GM12878 (cell line): ENCODE data around the gene DCAF12L2. TPM values are rescaled to one million over a fixed set of nuclear protein-coding genes. Genes with fewer than 3 reads are reported as not detected.

Source experiments
- ATAC-seq: fragments of 200-7000 bp; cut with Tn5 transposase; 3 replicates; pipeline ENCODE4 v1.9.1; 2020; ENCODE audit warnings: mild to moderate bottlenecking, moderate library complexity
- BruUV-seq: library from RNA; stranded (reverse); fragments of 400-500 nt; replicated peaks from 2 replicates; lab custom pipeline; 2021; lab: Mats Ljungman, UMichigan
- CTCF ChIA-PET: fragments of 300-600 bp; sonication (Branson Sonifier 250); formaldehyde crosslinking; extraction: SDS; loops from one replicate; lab custom pipeline; 2021; ENCODE audit warnings: inconsistent platforms; lab: Yijun Ruan, JAX
- POLR2A ChIA-PET: fragments of 350-600 bp; formaldehyde crosslinking; extraction: SDS; loops from one replicate; lab custom pipeline; 2021; ENCODE audit warnings: inconsistent platforms; lab: Charles Lee
- RAD21 ChIA-PET: fragments of 300-600 bp; sonication (Branson Sonifier 250); formaldehyde crosslinking; loops from one replicate; lab custom pipeline; 2023; ENCODE audit warnings: antibody characterized with exemption; ENCODE audit not compliant: unreplicated experiment; lab: Charles Lee
- SMC1A ChIA-PET: fragments of 300-600 bp; sonication (Branson Sonifier 250); formaldehyde crosslinking; loops from one replicate; lab custom pipeline; 2023; ENCODE audit not compliant: unreplicated experiment, uncharacterized antibody; lab: Charles Lee
- DNase-seq: peaks from one replicate; pipeline ENCODE4 v3.0.0-alpha.2; 2011; ENCODE audit warnings: low read depth, low spot score
- FAIRE-seq: peaks from 3 replicates; lab custom pipeline; 2011; peaks lifted over from hg19 to GRCh38; lab: Jason Lieb, UNC
- H2AFZ ChIP-seq: 2 replicates; pipeline ENCODE4 v1.6.0; 2011; ENCODE audit warnings: low read depth, low read length, control low read depth; ENCODE audit not compliant: control insufficient read depth
- H3K27ac ChIP-seq: 2 replicates; pipeline ENCODE4 v1.5.1; 2011; ENCODE audit warnings: control low read depth; ENCODE audit not compliant: control insufficient read depth, insufficient read depth
- H3K27me3 ChIP-seq, 2 experiments: replicated peaks in 1 of 2; 2 replicates each; pipeline versions ENCODE4 v1.6.0 to v1.6.1; 2011; ENCODE audit warnings: low read length in 1 of 2; ENCODE audit not compliant: control insufficient read depth in 2 of 2, insufficient read depth in 2 of 2
- H3K36me3 ChIP-seq, 2 experiments: 2 replicates each; pipeline ENCODE4 v1.5.1; 2011; ENCODE audit warnings: low read length in 1 of 2; ENCODE audit not compliant: control insufficient read depth in 2 of 2, insufficient read depth in 2 of 2
- H3K4me1 ChIP-seq: 2 replicates; pipeline ENCODE4 v1.6.1; 2011; ENCODE audit warnings: mild to moderate bottlenecking, low read length, moderate library complexity, mixed read lengths; ENCODE audit not compliant: control insufficient read depth, insufficient read depth
- H3K4me2 ChIP-seq: 2 replicates; pipeline ENCODE4 v1.6.0; 2011; ENCODE audit warnings: control low read depth; ENCODE audit not compliant: control insufficient read depth, insufficient read depth
- H3K4me3 ChIP-seq: fragments of 200-600 bp; sonication (generic); 2 replicates; pipeline ENCODE4 v1.5.1; 2016
- H3K79me2 ChIP-seq: 2 replicates; pipeline ENCODE4 v1.6.0; 2011; ENCODE audit warnings: low read length; ENCODE audit not compliant: control insufficient read depth, insufficient read depth
- H3K9ac ChIP-seq: 2 replicates; pipeline ENCODE4 v1.8.0; 2011; ENCODE audit warnings: low read length, control low read depth, mixed read lengths; ENCODE audit not compliant: control insufficient read depth, insufficient read depth
- H3K9me3 ChIP-seq: replicated peaks from 3 replicates; pipeline ENCODE4 v1.5.1; 2011; ENCODE audit warnings: mild to moderate bottlenecking, low read length; ENCODE audit not compliant: control insufficient read depth, insufficient read depth
- H4K20me1 ChIP-seq: 2 replicates; pipeline ENCODE4 v1.6.0; 2011; ENCODE audit not compliant: control insufficient read depth, insufficient read depth
- EP300 ChIP-seq, 2 experiments: fragments of 150-350 bp in 1 of 2; IDR thresholded peaks; 2 replicates each; pipeline ENCODE4 v1.6.1; 2011 to 2012; ENCODE audit warnings: low read depth in 2 of 2, low read length in 2 of 2, borderline replicate concordance in 1 of 2, improper control_type of control experiment in 1 of 2, inconsistent platforms in 1 of 2; ENCODE audit not compliant: control insufficient read depth in 1 of 2
- HDGF ChIP-seq: fragments of 450-650 bp; IDR thresholded peaks from 2 replicates; pipeline ENCODE4 v1.6.1; 2016; ENCODE audit warnings: antibody characterized with exemption
- MEF2B ChIP-seq: fragments of 450-650 bp; IDR thresholded peaks from 2 replicates; pipeline ENCODE4 v1.6.1; 2018; ENCODE audit warnings: mild to moderate bottlenecking, moderate library complexity; ENCODE audit not compliant: partially characterized antibody, poor library complexity, severe bottlenecking
- SIX5 ChIP-seq: IDR thresholded peaks from 2 replicates; pipeline ENCODE4 v1.6.1; 2011; ENCODE audit warnings: mild to moderate bottlenecking, low read depth, low read length, moderate library complexity; ENCODE audit not compliant: severe bottlenecking
- SREBF2 ChIP-seq: IDR thresholded peaks from 2 replicates; pipeline ENCODE4 v1.6.1; 2012; ENCODE audit warnings: mild to moderate bottlenecking, low read length
- YBX1 ChIP-seq: fragments of 450-650 bp; IDR thresholded peaks from 2 replicates; pipeline ENCODE4 v1.6.1; 2016; ENCODE audit warnings: antibody characterized with exemption
- WGBS: methylation state at CpG from one replicate; pipeline ENCODE4 v1.1.6; 2016; ENCODE audit warnings: low lambda C conversion rate; ENCODE audit not compliant: insufficient replicate concordance, insufficient coverage; ENCODE audit errors: missing lambda C conversion rate; 5-methylcytosine and 5-hydroxymethylcytosine counted together
- in situ Hi-C: fragments of 300-500 bp; cut with MboI; formaldehyde crosslinking; loops from 9 replicates; pipeline ENCODE4 v1.14.3; 2018; ENCODE audit warnings: mixed read lengths
- intact Hi-C: fragments of 100-400 bp; cut with micrococcal nuclease; formaldehyde crosslinking; loops from one replicate; pipeline ENCODE4 v1.14.2; 2022; ENCODE audit not compliant: unreplicated experiment
- polyA plus RNA-seq, 11 experiments: library from polyadenylated mRNA; depleted of rRNA in 4 of 11; unstranded in 6 of 11; stranded (reverse) in 5 of 11; fragments of >200 nt; fragmentation: Nextera tagmentation in 4 of 11; fragmentation: Illumina TruSeq in 1 of 11; extraction: Ambion mirVana in 4 of 11; extraction: Trizol in 1 of 11; gene quantifications; 1 replicate in 1 of 11; 2 replicates in 10 of 11; pipeline versions ENCODE4 v1.2.1 to v1.2.3, GENCODE V29; 2011 to 2016; ENCODE audit warnings: inconsistent platforms in 2 of 11, missing spikeins in 2 of 11, low read depth in 1 of 11
- total RNA-seq, 4 experiments: library from RNA; depleted of rRNA in 3 of 4; stranded (reverse); fragments of >200 nt in 3 of 4; fragmentation: Illumina TruSeq in 1 of 4; extraction: Trizol in 1 of 4; gene quantifications; 2 replicates each; pipeline versions ENCODE4 v1.2.1 to v1.2.3, GENCODE V29; 2013 to 2021
- TF ChIP-seq, protein P1 (sequence below): fragments of 450-650 bp; IDR thresholded peaks from 2 replicates; pipeline ENCODE4 v1.6.1; 2018; ENCODE audit warnings: mild to moderate bottlenecking, low read depth, moderate library complexity; ENCODE audit not compliant: partially characterized antibody

Gene DCAF12L2
- total and polyA plus RNA-seq, 10 of the 15 experiments (the other 5 are each of a cell fraction or from before 2014, with no cell fraction given), result not detected

DNA sequence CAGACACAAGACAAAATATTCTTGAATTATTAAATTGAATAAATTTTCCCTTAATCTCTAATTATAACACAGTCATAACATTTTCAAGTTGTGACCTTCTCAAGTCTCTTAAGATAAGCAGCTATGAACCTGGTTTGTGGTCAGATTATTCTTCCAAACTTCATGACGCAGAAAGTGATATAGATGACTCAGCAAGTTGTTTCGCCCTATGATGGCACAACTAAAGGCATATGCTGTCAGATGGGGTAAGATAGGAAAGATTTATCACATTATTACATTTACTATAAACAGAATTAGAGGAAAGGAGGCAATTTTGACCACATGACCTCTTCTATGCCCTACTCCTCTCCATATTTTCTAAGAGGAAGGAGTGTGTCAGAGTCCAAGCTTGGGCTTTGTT lies 4.6 kb upstream of the DCAF12L2 start:
- Histone ChIP-seq H3K36me3 (no peaks in the 10 kb centered on the region), H3K4me1 (no peaks in the 10 kb centered on the region), H4K20me1 (no peaks in the 10 kb centered on the region), H3K9ac (no peak overlapping the region), H3K79me2 (no peaks in the 10 kb centered on the region), H3K27me3 (no peaks in the 10 kb centered on the region), H3K27ac (no peak overlapping the region), H3K9me3 (no peaks in the 10 kb centered on the region), H3K4me2 (no peak overlapping the region), H3K4me3 (no peak overlapping the region), H2AFZ (no peak overlapping the region)
- intact Hi-C loops (no loop called here), in situ Hi-C loops (no loop called here)
- no peak for TF ChIP-seq MEF2B
- TF ChIP-seq SREBF2, result no peak
- TF ChIP-seq HDGF, result no peak
- TF ChIP-seq, protein P1, sequence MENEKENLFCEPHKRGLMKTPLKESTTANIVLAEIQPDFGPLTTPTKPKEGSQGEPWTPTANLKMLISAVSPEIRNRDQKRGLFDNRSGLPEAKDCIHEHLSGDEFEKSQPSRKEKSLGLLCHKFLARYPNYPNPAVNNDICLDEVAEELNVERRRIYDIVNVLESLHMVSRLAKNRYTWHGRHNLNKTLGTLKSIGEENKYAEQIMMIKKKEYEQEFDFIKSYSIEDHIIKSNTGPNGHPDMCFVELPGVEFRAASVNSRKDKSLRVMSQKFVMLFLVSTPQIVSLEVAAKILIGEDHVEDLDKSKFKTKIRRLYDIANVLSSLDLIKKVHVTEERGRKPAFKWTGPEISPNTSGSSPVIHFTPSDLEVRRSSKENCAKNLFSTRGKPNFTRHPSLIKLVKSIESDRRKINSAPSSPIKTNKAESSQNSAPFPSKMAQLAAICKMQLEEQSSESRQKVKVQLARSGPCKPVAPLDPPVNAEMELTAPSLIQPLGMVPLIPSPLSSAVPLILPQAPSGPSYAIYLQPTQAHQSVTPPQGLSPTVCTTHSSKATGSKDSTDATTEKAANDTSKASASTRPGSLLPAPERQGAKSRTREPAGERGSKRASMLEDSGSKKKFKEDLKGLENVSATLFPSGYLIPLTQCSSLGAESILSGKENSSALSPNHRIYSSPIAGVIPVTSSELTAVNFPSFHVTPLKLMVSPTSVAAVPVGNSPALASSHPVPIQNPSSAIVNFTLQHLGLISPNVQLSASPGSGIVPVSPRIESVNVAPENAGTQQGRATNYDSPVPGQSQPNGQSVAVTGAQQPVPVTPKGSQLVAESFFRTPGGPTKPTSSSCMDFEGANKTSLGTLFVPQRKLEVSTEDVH, result no peak
- no peak for TF ChIP-seq YBX1
- TF ChIP-seq EP300 (IDR thresholded peaks at IDR 0.05; ENCODE audit: borderline replicate concordance in 1 of 2, control insufficient read depth in 1 of 2, low read depth in 2 of 2, low read length in 2 of 2), result no peak
- TF ChIP-seq SIX5, result no peak
- SMC1A ChIA-PET, result no interaction called here
- CTCF ChIA-PET, result no interaction called here
- POLR2A ChIA-PET, result no interaction called here
- no peak for DNase-seq
- ATAC-seq, result no peak
- no TSS peak for BruUV-seq
- RAD21 ChIA-PET, result no interaction called here
- FAIRE-seq, result no peak
- 14% methylated on average over 2 of the region's 2 CpGs for WGBS
